ENCODE measurements around the gene PKIG. TPM values are rescaled to one million over a fixed set of nuclear protein-coding genes. Genes with fewer than 3 reads are reported as not detected.
"Not testable (repeated sequence)": the region's sequence is repeated elsewhere in the genome, so short reads cannot be mapped to it uniquely, and the experiment has no call there.

Gene PKIG
- total and polyA plus RNA-seq, 9 donors: 40.5 to 53.3 (median 45.4) TPM

DNA sequence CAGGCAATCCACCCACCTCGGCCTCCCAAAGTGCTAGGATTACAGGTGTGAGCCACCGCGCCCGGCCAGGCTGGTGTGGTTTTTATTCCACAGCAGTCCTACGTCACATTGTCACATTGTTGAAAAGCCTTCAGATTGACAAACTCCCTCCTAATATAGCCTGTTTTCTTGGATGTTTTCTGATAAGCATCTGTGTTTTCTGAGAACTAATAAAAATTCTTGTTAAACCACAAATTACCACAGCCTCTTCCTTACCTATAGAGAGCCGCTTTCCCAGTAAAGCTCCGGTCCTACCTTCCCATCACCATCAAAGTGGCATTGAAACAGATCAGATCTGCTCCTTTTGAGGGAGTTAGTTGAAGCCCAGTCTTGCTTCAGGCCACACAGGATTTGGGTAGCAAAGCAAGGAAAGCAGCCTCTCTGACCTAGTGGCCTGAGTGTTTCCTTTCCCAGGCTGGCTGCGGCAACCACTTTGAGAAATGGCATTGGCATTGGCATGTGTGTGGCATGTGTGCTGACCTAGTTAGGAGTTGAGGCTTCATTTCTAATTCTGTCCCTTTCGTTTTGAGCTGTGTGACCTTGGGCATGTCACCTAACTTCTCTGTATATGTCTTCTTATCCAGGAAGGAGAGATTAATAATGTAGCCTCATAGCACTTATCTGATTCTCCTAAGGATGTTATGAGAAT is 1.7 kb upstream of the PKIG start:
- Histone ChIP-seq H3K27ac (ENCODE audit: low read length) (peak overlapping the region; percentile 78), H3K4me1 (ENCODE audit: control insufficient read depth, insufficient read depth, low read length) (peaks cover 41% of the 10 kb centered on the region), H3K9me3 (replicated peaks; ENCODE audit: control insufficient read depth, low read depth, low read length) (no peaks in the 10 kb centered on the region), H3K4me3 (ENCODE audit: low read length) (no peak overlapping the region), H3K36me3 (ENCODE audit: control insufficient read depth, insufficient read depth, low read length) (no peaks in the 10 kb centered on the region), H3K27me3 (ENCODE audit: control insufficient read depth, insufficient read depth, low read length) (no peaks in the 10 kb centered on the region)
- WGBS (ENCODE audit: insufficient coverage): 100% methylated on average over 1 of the region's 9 CpGs
- no peak for DNase-seq

DNA sequence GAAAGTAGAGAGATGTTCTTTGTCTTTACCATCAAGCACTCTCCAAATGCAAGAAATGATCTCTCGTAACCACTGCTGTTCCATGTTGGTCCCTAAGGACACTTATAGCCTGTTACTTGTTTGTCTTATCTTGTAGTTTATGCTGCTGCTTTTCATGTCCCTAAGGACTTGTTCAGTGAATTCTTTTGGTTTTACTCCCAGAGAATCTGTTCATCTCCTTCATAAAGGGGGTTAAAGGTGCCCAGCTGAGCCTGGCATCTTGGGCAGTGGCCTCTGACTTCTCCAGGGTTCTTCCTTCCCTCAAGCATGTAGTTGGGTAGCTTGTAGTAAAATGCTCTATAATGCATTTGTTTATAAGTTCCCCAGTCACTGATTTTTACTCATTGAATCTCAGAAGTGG is 864 bp upstream of the PKIG start:
- DNase-seq: no peak
- H3K4me3 ChIP-seq (ENCODE audit: low read length): no peak overlapping the region
- no peaks in the 10 kb centered on the region for H3K27me3 ChIP-seq (ENCODE audit: control insufficient read depth, insufficient read depth, low read length)
- peaks cover 46% of the 10 kb centered on the region for H3K4me1 ChIP-seq (ENCODE audit: control insufficient read depth, insufficient read depth, low read length)
- WGBS (ENCODE audit: insufficient coverage): no CpG with 5 or more reads among the region's 1 CpG
- H3K9me3 ChIP-seq (replicated peaks; ENCODE audit: control insufficient read depth, low read depth, low read length): no peaks in the 10 kb centered on the region
- H3K27ac ChIP-seq (ENCODE audit: low read length): peak overlapping the region; percentile 78
- H3K36me3 ChIP-seq (ENCODE audit: control insufficient read depth, insufficient read depth, low read length): no peaks in the 10 kb centered on the region

DNA sequence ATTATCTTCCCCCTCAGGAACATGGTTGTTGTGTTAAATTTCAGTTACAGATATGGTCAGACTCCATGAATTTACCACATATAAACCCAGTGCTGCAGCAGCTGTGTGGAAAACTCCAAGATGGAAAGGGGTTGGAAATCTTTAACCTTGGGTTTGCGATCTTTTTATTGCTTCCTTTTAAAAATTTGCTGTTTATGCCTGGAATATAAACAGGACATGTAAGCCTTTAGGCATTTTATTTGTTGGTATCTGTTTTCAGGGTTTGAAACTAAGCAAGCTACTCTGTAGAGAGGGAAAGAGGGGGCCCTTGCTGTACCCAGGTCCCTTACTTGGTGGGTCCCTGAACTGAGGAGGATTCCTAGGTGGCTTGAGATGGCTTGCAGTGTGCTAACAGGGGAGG is 778 bp downstream of the PKIG start:
- DNase-seq: peak; percentile 46
- H3K9me3 ChIP-seq (replicated peaks; ENCODE audit: control insufficient read depth, low read depth, low read length): no peaks in the 10 kb centered on the region
- no peaks in the 10 kb centered on the region for H3K36me3 ChIP-seq (ENCODE audit: control insufficient read depth, insufficient read depth, low read length)
- no CpG with 5 or more reads among the region's 1 CpG for WGBS (ENCODE audit: insufficient coverage)
- peak overlapping the region; percentile 78 for H3K27ac ChIP-seq (ENCODE audit: low read length)
- peaks cover 55% of the 10 kb centered on the region for H3K4me1 ChIP-seq (ENCODE audit: control insufficient read depth, insufficient read depth, low read length)
- peak overlapping the region; percentile 33 for H3K4me3 ChIP-seq (ENCODE audit: low read length)
- no peaks in the 10 kb centered on the region for H3K27me3 ChIP-seq (ENCODE audit: control insufficient read depth, insufficient read depth, low read length)

DNA sequence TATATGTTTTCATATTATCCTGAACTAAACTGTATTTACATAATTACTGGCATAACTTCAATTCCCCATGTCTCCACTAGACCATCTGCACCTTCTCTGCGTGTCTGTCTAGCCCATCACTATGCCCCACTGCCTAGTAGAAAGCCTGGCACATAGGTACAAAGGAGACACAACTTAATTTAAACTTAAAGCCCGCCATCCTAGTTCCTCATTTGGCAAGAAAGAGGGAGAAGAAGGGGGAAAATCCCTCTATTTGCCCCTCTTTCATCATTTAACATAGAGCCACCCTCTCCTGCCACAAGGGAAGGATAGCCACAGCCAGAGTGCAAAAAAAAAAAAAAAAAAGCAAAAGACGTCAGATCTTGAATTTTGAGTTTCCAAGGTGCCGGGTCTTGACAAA is 1.8 kb downstream of the PKIG start:
- Histone ChIP-seq H3K36me3 (ENCODE audit: control insufficient read depth, insufficient read depth, low read length) (no peaks in the 10 kb centered on the region), H3K27ac (ENCODE audit: low read length) (no peak overlapping the region), H3K27me3 (ENCODE audit: control insufficient read depth, insufficient read depth, low read length) (no peaks in the 10 kb centered on the region), H3K4me1 (ENCODE audit: control insufficient read depth, insufficient read depth, low read length) (peaks cover 53% of the 10 kb centered on the region), H3K9me3 (replicated peaks; ENCODE audit: control insufficient read depth, low read depth, low read length) (no peaks in the 10 kb centered on the region), H3K4me3 (ENCODE audit: low read length) (no peak overlapping the region)
- 80% methylated on average over 1 of the region's 4 CpGs for WGBS (ENCODE audit: insufficient coverage)
- DNase-seq: no peak

DNA sequence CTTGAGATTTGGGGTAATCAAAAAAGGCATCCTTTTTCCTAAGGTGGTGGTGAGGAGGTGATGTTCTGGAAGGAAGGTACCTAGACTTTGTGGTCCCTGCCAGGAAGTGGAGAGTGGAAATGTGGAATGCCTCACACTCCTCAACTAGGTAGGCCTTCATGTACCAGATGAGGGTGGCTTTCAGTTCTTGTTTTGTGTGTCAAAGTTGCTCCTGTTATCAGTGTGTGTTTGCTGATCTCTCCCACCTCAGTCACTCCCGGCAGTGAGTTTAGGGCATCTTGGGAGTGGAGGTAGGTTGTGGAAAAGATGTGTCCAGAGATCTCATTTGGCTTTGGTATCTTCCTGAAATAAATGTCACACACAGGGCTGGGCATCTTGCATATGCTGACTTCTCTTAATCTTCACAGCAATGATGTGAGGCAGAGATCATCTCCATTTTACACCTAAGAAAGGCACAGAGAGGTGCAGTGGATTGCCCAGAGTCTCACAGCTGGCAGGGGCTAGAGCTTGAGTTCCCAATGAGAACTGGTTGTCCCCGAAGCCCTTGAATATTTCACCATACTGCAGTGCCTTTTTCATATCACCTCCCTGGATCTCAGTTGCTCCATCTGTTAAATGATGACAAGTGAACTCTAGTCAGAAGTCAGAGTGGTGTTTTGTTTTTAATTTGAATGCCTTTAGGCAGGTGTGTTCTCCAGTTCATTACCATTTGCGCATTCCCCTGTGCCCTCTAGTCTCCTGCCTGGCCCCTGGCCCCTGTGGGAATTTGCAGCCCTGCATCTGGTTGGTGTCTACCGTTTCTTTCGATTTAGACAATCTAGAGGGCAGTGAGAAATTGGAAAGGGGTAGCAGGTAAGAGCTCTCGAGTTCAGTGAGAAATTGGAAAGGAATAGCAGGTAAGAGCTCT is 2.9 kb downstream of the PKIG start:
- no peaks in the 10 kb centered on the region for H3K27me3 ChIP-seq (ENCODE audit: control insufficient read depth, insufficient read depth, low read length)
- no peak for DNase-seq
- H3K4me1 ChIP-seq (ENCODE audit: control insufficient read depth, insufficient read depth, low read length): peaks cover 50% of the 10 kb centered on the region
- no peak overlapping the region for H3K4me3 ChIP-seq (ENCODE audit: low read length)
- H3K9me3 ChIP-seq (replicated peaks; ENCODE audit: control insufficient read depth, low read depth, low read length): no peaks in the 10 kb centered on the region
- no peak overlapping the region for H3K27ac ChIP-seq (ENCODE audit: low read length)
- WGBS (ENCODE audit: insufficient coverage): 67% methylated on average over 3 of the region's 6 CpGs
- peaks cover 4% of the 10 kb centered on the region for H3K36me3 ChIP-seq (ENCODE audit: control insufficient read depth, insufficient read depth, low read length)

DNA sequence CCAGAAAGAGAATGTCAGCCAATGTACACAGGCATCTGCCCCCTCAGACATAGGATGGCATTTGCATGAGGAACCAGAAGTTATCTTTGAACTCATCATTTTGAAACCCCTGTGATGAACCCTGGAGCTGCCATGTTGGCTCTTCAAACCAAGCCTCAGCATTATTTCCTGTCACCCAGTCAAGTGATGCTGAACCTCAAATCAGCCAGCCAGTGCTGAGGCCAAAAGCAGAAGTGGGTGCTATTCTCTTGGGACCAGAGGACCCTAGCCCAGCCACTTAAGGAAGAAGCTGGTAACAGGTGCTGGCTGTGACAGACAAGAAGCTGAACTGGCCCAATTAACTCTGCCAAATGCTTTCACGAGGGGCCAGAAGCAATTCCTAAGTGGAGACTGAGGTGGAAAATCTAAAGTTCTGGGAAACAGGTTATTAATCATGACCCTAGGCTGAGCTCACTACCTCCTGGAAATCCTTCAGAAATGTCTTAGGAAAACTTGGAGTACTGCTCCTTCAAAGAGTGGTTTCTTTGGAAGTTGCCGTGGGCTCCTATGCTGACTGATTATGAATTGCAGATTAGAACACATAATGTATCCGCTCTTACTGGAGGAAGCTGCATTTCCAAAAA is 4.0 kb downstream of the PKIG start:
- Histone ChIP-seq H3K27ac (ENCODE audit: low read length) (no peak overlapping the region), H3K4me1 (ENCODE audit: control insufficient read depth, insufficient read depth, low read length) (peaks cover 48% of the 10 kb centered on the region), H3K9me3 (replicated peaks; ENCODE audit: control insufficient read depth, low read depth, low read length) (no peaks in the 10 kb centered on the region), H3K27me3 (ENCODE audit: control insufficient read depth, insufficient read depth, low read length) (no peaks in the 10 kb centered on the region), H3K36me3 (ENCODE audit: control insufficient read depth, insufficient read depth, low read length) (peaks cover 14% of the 10 kb centered on the region), H3K4me3 (ENCODE audit: low read length) (no peak overlapping the region)
- DNase-seq: peak; percentile 42
- 50% methylated on average over 1 of the region's 3 CpGs for WGBS (ENCODE audit: insufficient coverage)

DNA sequence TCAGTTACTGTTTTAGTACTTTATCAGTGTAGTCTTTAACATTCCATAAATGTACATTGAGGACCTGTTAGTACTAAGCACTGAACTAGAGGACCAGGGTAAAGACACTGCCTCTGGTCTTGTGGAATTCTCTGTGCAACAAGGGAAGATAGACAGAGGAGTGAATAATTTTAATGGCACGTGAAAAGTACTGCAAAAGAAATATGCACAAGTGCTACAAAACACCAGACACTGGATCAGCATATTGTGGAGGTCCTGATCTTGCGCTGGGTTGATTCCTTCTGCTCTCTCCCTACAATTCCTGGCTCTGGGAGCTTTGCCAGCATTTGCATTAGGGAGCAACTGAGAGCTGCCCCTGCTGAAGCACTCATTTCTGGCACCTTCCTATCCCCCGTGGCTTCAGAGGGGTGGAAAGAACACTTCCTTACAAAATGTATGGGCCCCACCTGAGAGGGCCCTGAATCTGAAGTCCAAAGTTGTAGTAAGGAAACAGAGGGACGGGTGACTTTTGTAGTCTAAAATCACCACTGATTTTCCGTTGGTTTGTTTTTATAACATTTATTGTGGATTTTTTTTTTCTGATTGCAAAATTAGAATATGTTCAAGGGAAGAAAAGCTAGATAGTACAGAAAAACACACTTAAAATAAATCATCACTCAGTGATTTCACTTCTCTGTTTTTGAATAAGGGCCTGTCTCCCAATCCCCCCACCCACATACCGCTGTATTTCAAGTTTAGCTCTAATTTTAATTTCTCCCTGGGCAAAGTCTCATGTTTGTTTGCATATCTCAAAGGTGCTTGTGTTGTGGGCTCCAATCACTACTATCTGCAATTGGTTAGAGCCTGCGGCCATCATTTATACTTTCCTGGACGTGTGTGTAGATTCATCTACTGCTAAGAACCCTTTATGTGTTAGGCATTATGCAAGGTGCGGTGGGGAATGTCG is 4.9 kb downstream of the PKIG start:
- Histone ChIP-seq H3K27me3 (ENCODE audit: control insufficient read depth, insufficient read depth, low read length) (no peaks in the 10 kb centered on the region), H3K27ac (ENCODE audit: low read length) (peak overlapping the region; percentile 35), H3K9me3 (replicated peaks; ENCODE audit: control insufficient read depth, low read depth, low read length) (no peaks in the 10 kb centered on the region), H3K4me3 (ENCODE audit: low read length) (no peak overlapping the region), H3K4me1 (ENCODE audit: control insufficient read depth, insufficient read depth, low read length) (peaks cover 39% of the 10 kb centered on the region), H3K36me3 (ENCODE audit: control insufficient read depth, insufficient read depth, low read length) (peaks cover 20% of the 10 kb centered on the region)
- WGBS (ENCODE audit: insufficient coverage): 78% methylated on average over 3 of the region's 10 CpGs
- DNase-seq: peak; percentile 45

DNA sequence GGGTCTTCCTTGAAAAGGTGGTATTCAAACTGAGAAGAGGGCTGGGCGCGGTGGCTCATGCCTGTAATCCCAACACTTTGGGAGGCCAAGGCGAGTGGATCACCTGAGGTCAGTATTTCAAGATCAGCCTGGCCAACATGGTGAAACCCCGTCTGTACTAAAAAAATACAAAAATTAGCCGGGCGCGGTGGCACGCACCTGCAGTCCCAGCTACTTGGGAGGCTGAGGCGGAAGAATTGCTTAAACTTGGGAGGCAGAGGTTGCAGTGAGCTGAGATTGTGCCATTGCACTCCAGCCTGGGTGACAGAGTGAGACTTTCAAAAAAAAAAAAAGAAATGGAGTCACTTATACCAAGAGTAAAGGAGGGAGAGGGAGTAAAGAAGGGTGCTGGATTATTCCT is 5.9 kb downstream of the PKIG start:
- not testable (repeated sequence) for DNase-seq; H3K4me3 ChIP-seq (ENCODE audit: low read length); H3K27ac ChIP-seq (ENCODE audit: low read length); H3K9me3 ChIP-seq (replicated peaks; ENCODE audit: control insufficient read depth, low read depth, low read length); H3K27me3 ChIP-seq (ENCODE audit: control insufficient read depth, insufficient read depth, low read length)
- peaks cover 33% of the 10 kb centered on the region for H3K4me1 ChIP-seq (ENCODE audit: control insufficient read depth, insufficient read depth, low read length)
- H3K36me3 ChIP-seq (ENCODE audit: control insufficient read depth, insufficient read depth, low read length): peaks cover 22% of the 10 kb centered on the region
- WGBS (ENCODE audit: insufficient coverage): 99% methylated on average over 9 of the region's 9 CpGs

DNA sequence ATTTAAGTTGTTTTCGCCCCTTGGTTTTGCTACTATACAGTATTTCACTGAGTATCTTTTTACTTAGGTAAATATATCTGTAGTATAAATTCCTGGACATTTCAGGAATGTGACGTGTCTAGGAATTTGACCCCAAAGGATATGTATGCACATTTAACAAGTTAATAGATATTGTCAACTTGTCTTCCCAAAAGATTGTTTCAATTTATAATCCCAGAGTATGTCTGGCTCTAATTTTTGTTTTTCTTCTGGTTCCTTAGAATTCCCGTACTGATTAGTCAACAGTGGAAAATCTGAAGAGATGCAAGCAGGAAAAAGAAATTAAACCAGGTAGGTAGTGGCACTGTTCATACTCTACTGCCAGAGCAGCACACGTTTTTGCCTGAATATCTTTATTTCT is 7.2 kb downstream of the PKIG start:
- Histone ChIP-seq H3K9me3 (replicated peaks; ENCODE audit: control insufficient read depth, low read depth, low read length) (no peaks in the 10 kb centered on the region), H3K27ac (ENCODE audit: low read length) (no peak overlapping the region), H3K4me3 (ENCODE audit: low read length) (no peak overlapping the region), H3K27me3 (ENCODE audit: control insufficient read depth, insufficient read depth, low read length) (no peaks in the 10 kb centered on the region), H3K36me3 (ENCODE audit: control insufficient read depth, insufficient read depth, low read length) (peaks cover 22% of the 10 kb centered on the region), H3K4me1 (ENCODE audit: control insufficient read depth, insufficient read depth, low read length) (peaks cover 31% of the 10 kb centered on the region)
- WGBS (ENCODE audit: insufficient coverage): 80% methylated on average over 1 of the region's 4 CpGs
- DNase-seq: no peak

Measured in muscle of leg (tissue), 11 donors.